ENCODE measurements around the gene BTBD16. TPM values are rescaled to one million over a fixed set of nuclear protein-coding genes. Genes with fewer than 3 reads are reported as not detected.

The BTBD16 gene
- total and polyA plus RNA-seq, 2 of the 13 experiments (the other 11 are each of a cell fraction or from before 2014, with no cell fraction given) = 5.0 to 11.9 TPM

- TF ChIP-seq HNF1A (IDR thresholded peaks at IDR 0.05; ENCODE audit: low read depth) = 0 out of 2 replicates have a peak, but pooled peaks have one; percentile 9
- no peak for TF ChIP-seq HNF1A (CRISPR knock-in tag; IDR thresholded peaks at IDR 0.05; ENCODE audit: borderline replicate concordance)
- TF ChIP-seq ZNF17 (CRISPR knock-in tag; IDR thresholded peaks at IDR 0.05) = no peak
- TF ChIP-seq NR2F1 (CRISPR knock-in tag; IDR thresholded peaks at IDR 0.05) = peak; percentile 70 to 86; a peak in 3 of 4 replicates
- peak; percentile 33; the same call in 1 of the 2 replicates for TF ChIP-seq RXRB (CRISPR knock-in tag; IDR thresholded peaks at IDR 0.05; ENCODE audit: borderline replicate concordance)
- peak; percentile 83 for TF ChIP-seq RARA (CRISPR knock-in tag; IDR thresholded peaks at IDR 0.05)
Observed at GRCh38 chr10:122373108-122373507, 102.0 kb downstream of the BTBD16 start (continued).

- WGBS (ENCODE audit: low lambda C conversion rate) = 2% methylated on average over 13 of the region's 13 CpGs
- H3K4me1 ChIP-seq (ENCODE audit: insufficient read depth, low read length) = peaks cover 54% of the 10 kb centered on the region
- no peak overlapping the region for H2AFZ ChIP-seq (ENCODE audit: low read length)
- peak overlapping the region; percentile 93 for H3K4me2 ChIP-seq (ENCODE audit: low read depth, low read length)
- BruUV-seq (replicated peaks) = TSS peak; percentile 89
- H3K9me3 ChIP-seq (ENCODE audit: low read length) = no peaks in the 10 kb centered on the region
- peak; percentile 50 for DNase-seq (ENCODE audit: low spot score)
- H3K36me3 ChIP-seq (replicated peaks in 1 of 2; ENCODE audit: control insufficient read depth in 1 of 2, insufficient read depth in 2 of 2, low read length in 2 of 2) = no peaks in the 10 kb centered on the region
- POLR2A ChIA-PET = interaction anchor here (1.2 to 4.0 kb wide), 13 partner anchors 13 to 103 kb away, joined by 3 to 53 read pairs (median 10); partner anchors contain the start of gene BTBD16
- H3K9ac ChIP-seq (ENCODE audit: insufficient read depth, low read depth, low read length) = peak overlapping the region; percentile 68
- intact Hi-C loops (cut with micrococcal nuclease; ENCODE audit: unreplicated experiment) = loop anchor here (1.0 to 2.0 kb wide), 4 partner anchors 20 to 75 kb away; no protein-coding TSS in a partner anchor
- H4K20me1 ChIP-seq (ENCODE audit: insufficient read depth, low read length) = 0 out of 2 replicates have a peak, but pooled peaks cover 5% of the 10 kb centered on the region
- H3K4me3 ChIP-seq (replicated peaks in 1 of 3; ENCODE audit: insufficient read depth in 1 of 3, low read depth in 2 of 3, low read length in 3 of 3) = peak overlapping the region; percentile 51 to 82 (median 74)
- peak; percentile 27 for ATAC-seq
- peaks cover 38% of the 10 kb centered on the region for H3K79me2 ChIP-seq (ENCODE audit: insufficient read depth, low read length)
- H3K27me3 ChIP-seq (ENCODE audit: control insufficient read depth in 1 of 2, insufficient read depth in 2 of 2, low read length in 2 of 2) = peaks cover 0 to 6% of the 10 kb centered on the region in 2 experiments; a peak in 1 of 5 replicates
- peak overlapping the region; percentile 60 for H3K27ac ChIP-seq (ENCODE audit: extremely low read length, insufficient read depth, low read length)
- in situ Hi-C loops (cut with HindIII; ENCODE audit: extremely low pct_ligation_motif_present, low pct_unique_long_range_greater_than_20kb) = no loop called here
- FAIRE-seq = no peak
- CTCF ChIA-PET (ENCODE audit: low intra/inter-chr PET ratio, low total read pairs) = no interaction called here
- no peak for TF ChIP-seq NFAT5 (CRISPR knock-in tag; IDR thresholded peaks at IDR 0.05)
- TF ChIP-seq ZEB1 (IDR thresholded peaks at IDR 0.05; ENCODE audit: insufficient replicate concordance, low read depth) = peak; percentile 41
- peak; percentile 21; the same call in 1 of the 2 replicates for TF ChIP-seq STAT6 (CRISPR knock-in tag; IDR thresholded peaks at IDR 0.05; ENCODE audit: borderline replicate concordance)
- TF ChIP-seq ZNF501 (CRISPR knock-in tag; IDR thresholded peaks at IDR 0.05) = peak; percentile 39; the same call in 1 of the 2 replicates
Observed at GRCh38 chr10:122373721-122374120, 102.6 kb downstream of the BTBD16 start.

All from HepG2 (cell line).